GM23248 (cell line): ENCODE measurements around the gene VIPR2. TPM values are rescaled to one million over a fixed set of nuclear protein-coding genes. Genes with fewer than 3 reads are reported as not detected.

Experiments used
- DNase-seq: peaks from one replicate; pipeline ENCODE4 v3.0.0-alpha.2; 2015
- H2AFZ ChIP-seq: fragments of 200-600 bp; sonication (generic); 2 replicates; pipeline ENCODE4 v1.6.1; 2016; ENCODE audit warnings: antibody characterized with exemption
- H3F3A ChIP-seq: fragments of 200-600 bp; sonication (generic); 2 replicates; pipeline ENCODE4 v1.6.1; 2016; ENCODE audit warnings: mild to moderate bottlenecking, antibody characterized with exemption, mixed run types; ENCODE audit not compliant: insufficient read depth
- H3K27ac ChIP-seq: fragments of 200-600 bp; sonication (generic); 2 replicates; pipeline ENCODE4 v1.5.1; 2016; ENCODE audit warnings: mild to moderate bottlenecking
- H3K27me3 ChIP-seq: fragments of 200-600 bp; sonication (generic); replicated peaks from 2 replicates; pipeline ENCODE4 v1.6.1; 2016; ENCODE audit warnings: mild to moderate bottlenecking; ENCODE audit not compliant: insufficient read depth
- H3K36me3 ChIP-seq: fragments of 200-600 bp; sonication (generic); 2 replicates; pipeline ENCODE4 v1.6.1; 2016; ENCODE audit warnings: low read depth, mild to moderate bottlenecking
- H3K4me1 ChIP-seq: fragments of 200-600 bp; sonication (generic); 2 replicates; pipeline ENCODE4 v1.6.1; 2016; ENCODE audit warnings: mild to moderate bottlenecking; ENCODE audit not compliant: insufficient read depth
- H3K4me2 ChIP-seq: fragments of 200-600 bp; sonication (generic); one replicate; pipeline ENCODE4 v1.6.1; 2016; ENCODE audit warnings: mild to moderate bottlenecking; ENCODE audit not compliant: unreplicated experiment
- H3K4me3 ChIP-seq: fragments of 200-600 bp; sonication (generic); 2 replicates; pipeline ENCODE4 v1.5.1; 2016; ENCODE audit warnings: mild to moderate bottlenecking
- H3K79me2 ChIP-seq: fragments of 200-600 bp; sonication (generic); 2 replicates; pipeline ENCODE4 v1.6.1; 2016; ENCODE audit warnings: mild to moderate bottlenecking; ENCODE audit not compliant: insufficient read depth
- H3K9ac ChIP-seq: fragments of 200-600 bp; sonication (generic); 2 replicates; pipeline ENCODE4 v1.6.1; 2016; ENCODE audit warnings: mild to moderate bottlenecking
- H3K9me2 ChIP-seq: fragments of 200-600 bp; sonication (generic); 2 replicates; pipeline ENCODE4 v1.6.1; 2016; ENCODE audit warnings: mixed run types, mild to moderate bottlenecking, moderate library complexity; ENCODE audit not compliant: insufficient read depth
- H3K9me3 ChIP-seq: fragments of 200-600 bp; sonication (generic); one replicate; pipeline ENCODE4 v1.6.1; 2017; ENCODE audit warnings: low read depth
- H4K20me1 ChIP-seq: fragments of 200-600 bp; sonication (generic); 2 replicates; pipeline ENCODE4 v1.6.0; 2016; ENCODE audit not compliant: insufficient read depth
- EZH2 ChIP-seq: fragments of 200-600 bp; sonication (generic); IDR thresholded peaks from 2 replicates; pipeline ENCODE4 v1.6.1; 2018; ENCODE audit warnings: antibody characterized with exemption, mild to moderate bottlenecking; ENCODE audit not compliant: insufficient read depth, poor library complexity, severe bottlenecking
- EZH2phosphoT487 ChIP-seq: fragments of 200-600 bp; sonication (generic); IDR thresholded peaks from 2 replicates; pipeline ENCODE4 v1.6.1; 2018; ENCODE audit warnings: antibody characterized with exemption, moderate library complexity, mild to moderate bottlenecking, low read depth; ENCODE audit not compliant: insufficient read depth
- WGBS, 2 experiments: methylation state at CpG; one replicate each; pipeline ENCODE4 v1.1.6; 2015 to 2017; ENCODE audit warnings: low lambda C conversion rate in 2 of 2, low coverage in 1 of 2; ENCODE audit errors: missing lambda C conversion rate in 2 of 2; 5-methylcytosine and 5-hydroxymethylcytosine counted together
- in situ Hi-C: fragments of 300-500 bp; cut with MboI; formaldehyde crosslinking; loops from 2 replicates; pipeline ENCODE4 v1.15.0; 2020
- polyA plus RNA-seq: library from polyadenylated mRNA; unstranded; fragments of >200 nt; fragmentation: Nextera tagmentation; extraction: Ambion mirVana; gene quantifications from 2 replicates; pipeline ENCODE4 v1.2.1, GENCODE V29; 2016
- total RNA-seq: library from RNA; depleted of rRNA; stranded (reverse); fragments of >200 nt; shearing (Covaris generic); gene quantifications from 2 replicates; pipeline ENCODE4 v1.2.3, GENCODE V29; 2014

VIPR2 gene
- total and polyA plus RNA-seq, 2 experiments from 2014 or later, result not detected

GRCh38 chr7:159023746-159024145 lies 120.9 kb downstream of the VIPR2 start:
- DNase-seq, result no peak
- H3K27me3 ChIP-seq, result no peaks in the 10 kb centered on the region
- H3K27ac ChIP-seq, result no peak overlapping the region
- H3K79me2 ChIP-seq, result no peaks in the 10 kb centered on the region
- no peaks in the 10 kb centered on the region for H3K9me2 ChIP-seq
- H3K9me3 ChIP-seq, result no peaks in the 10 kb centered on the region
- H3K4me2 ChIP-seq, result no peak overlapping the region
- H2AFZ ChIP-seq, result no peak overlapping the region
- TF ChIP-seq EZH2 (no peak), EZH2phosphoT487 (no peak)
- no peaks in the 10 kb centered on the region for H3K4me1 ChIP-seq
- no peaks in the 10 kb centered on the region for H3K36me3 ChIP-seq
- no peaks in the 10 kb centered on the region for H4K20me1 ChIP-seq
- 64 to 67% methylated on average over 9 to 12 of the region's 12 CpGs for WGBS, 2 experiments
- in situ Hi-C loops, result no loop called here
- no peak overlapping the region for H3K4me3 ChIP-seq
- H3F3A ChIP-seq, result no peaks in the 10 kb centered on the region
- no peak overlapping the region for H3K9ac ChIP-seq

GRCh38 chr7:159023206-159023605 lies 121.5 kb downstream of the VIPR2 start:
- no peaks in the 10 kb centered on the region for H4K20me1 ChIP-seq
- H3K4me2 ChIP-seq, result no peak overlapping the region
- DNase-seq, result no peak
- no peaks in the 10 kb centered on the region for H3K36me3 ChIP-seq
- TF ChIP-seq EZH2 (no peak), EZH2phosphoT487 (no peak)
- no peaks in the 10 kb centered on the region for H3K9me3 ChIP-seq
- in situ Hi-C loops, result no loop called here
- no peak overlapping the region for H2AFZ ChIP-seq
- no peak overlapping the region for H3K9ac ChIP-seq
- H3K27me3 ChIP-seq, result no peaks in the 10 kb centered on the region
- H3K9me2 ChIP-seq, result no peaks in the 10 kb centered on the region
- H3F3A ChIP-seq, result no peaks in the 10 kb centered on the region
- WGBS, 2 experiments, result 45 to 75% methylated on average over 3 to 17 of the region's 17 CpGs
- H3K79me2 ChIP-seq, result no peaks in the 10 kb centered on the region
- H3K27ac ChIP-seq, result no peak overlapping the region
- H3K4me3 ChIP-seq, result no peak overlapping the region
- no peaks in the 10 kb centered on the region for H3K4me1 ChIP-seq

GRCh38 chr7:159022238-159022993 lies 122.3 kb downstream of the VIPR2 start:
- no peaks in the 10 kb centered on the region for H3K27me3 ChIP-seq
- no peak overlapping the region for H3K4me3 ChIP-seq
- 58 to 62% methylated on average over 19 to 20 of the region's 20 CpGs for WGBS, 2 experiments
- no peak overlapping the region for H2AFZ ChIP-seq
- H3K79me2 ChIP-seq, result no peaks in the 10 kb centered on the region
- no peak overlapping the region for H3K27ac ChIP-seq
- no peak overlapping the region for H3K4me2 ChIP-seq
- no peaks in the 10 kb centered on the region for H3K4me1 ChIP-seq
- in situ Hi-C loops, result no loop called here
- no peaks in the 10 kb centered on the region for H3K36me3 ChIP-seq
- DNase-seq, result no peak
- H3K9ac ChIP-seq, result no peak overlapping the region
- H3K9me3 ChIP-seq, result no peaks in the 10 kb centered on the region
- TF ChIP-seq EZH2, result no peak
- no peak for TF ChIP-seq EZH2phosphoT487
- H3K9me2 ChIP-seq, result no peaks in the 10 kb centered on the region
- no peaks in the 10 kb centered on the region for H4K20me1 ChIP-seq
- no peaks in the 10 kb centered on the region for H3F3A ChIP-seq

GRCh38 chr7:159020987-159021386 lies 123.7 kb downstream of the VIPR2 start:
- Histone ChIP-seq H4K20me1 (no peaks in the 10 kb centered on the region), H3K9ac (no peak overlapping the region), H2AFZ (no peak overlapping the region), H3K27ac (no peak overlapping the region), H3K9me3 (no peaks in the 10 kb centered on the region), H3F3A (no peaks in the 10 kb centered on the region), H3K4me2 (no peak overlapping the region), H3K36me3 (no peaks in the 10 kb centered on the region), H3K4me3 (no peak overlapping the region), H3K79me2 (no peaks in the 10 kb centered on the region), H3K27me3 (no peaks in the 10 kb centered on the region), H3K9me2 (no peaks in the 10 kb centered on the region), H3K4me1 (no peaks in the 10 kb centered on the region)
- WGBS, 2 experiments, result 28 to 36% methylated on average over 6 of the region's 6 CpGs
- TF ChIP-seq EZH2 (no peak), EZH2phosphoT487 (no peak)
- DNase-seq, result no peak
- in situ Hi-C loops, result no loop called here
